Stimulated activated memory B cell treated with anti-CD40 and anti-IgM and Interleukin-4, amounts not matched to agents 10 μg/mL and 1 μg/mL and 100 μg/mL, for 72 hours (primary cell): Measurements from ENCODE around the gene TOMM22.
"Not testable (repeated sequence)": the region's sequence is repeated elsewhere in the genome, so short reads cannot be mapped to it uniquely, and the experiment has no call there.

ENCODE experiments used
- ATAC-seq: fragments of 150-1000 bp; cut with Tn5 transposase; 2 replicates; pipeline ENCODE4 v1.10.0; 2021
- H3K27ac Mint-ChIP-seq: one replicate; pipeline ENCODE4 v1.8.0; 2022; ENCODE audit warnings: mild to moderate bottlenecking, mixed read lengths
- H3K27me3 Mint-ChIP-seq: one replicate; pipeline ENCODE4 v1.8.0; 2022; ENCODE audit warnings: mixed read lengths
- H3K36me3 Mint-ChIP-seq: one replicate; pipeline ENCODE4 v1.8.0; 2022; ENCODE audit warnings: mixed read lengths
- H3K4me1 Mint-ChIP-seq: one replicate; pipeline ENCODE4 v1.8.0; 2022; ENCODE audit warnings: mixed read lengths
- H3K4me3 Mint-ChIP-seq: one replicate; pipeline ENCODE4 v1.8.0; 2022; ENCODE audit warnings: mild to moderate bottlenecking, moderate library complexity, mixed read lengths
- H3K9me3 Mint-ChIP-seq: one replicate; pipeline ENCODE4 v1.8.0; 2022; ENCODE audit warnings: mixed read lengths

TOMM22 gene

DNA sequence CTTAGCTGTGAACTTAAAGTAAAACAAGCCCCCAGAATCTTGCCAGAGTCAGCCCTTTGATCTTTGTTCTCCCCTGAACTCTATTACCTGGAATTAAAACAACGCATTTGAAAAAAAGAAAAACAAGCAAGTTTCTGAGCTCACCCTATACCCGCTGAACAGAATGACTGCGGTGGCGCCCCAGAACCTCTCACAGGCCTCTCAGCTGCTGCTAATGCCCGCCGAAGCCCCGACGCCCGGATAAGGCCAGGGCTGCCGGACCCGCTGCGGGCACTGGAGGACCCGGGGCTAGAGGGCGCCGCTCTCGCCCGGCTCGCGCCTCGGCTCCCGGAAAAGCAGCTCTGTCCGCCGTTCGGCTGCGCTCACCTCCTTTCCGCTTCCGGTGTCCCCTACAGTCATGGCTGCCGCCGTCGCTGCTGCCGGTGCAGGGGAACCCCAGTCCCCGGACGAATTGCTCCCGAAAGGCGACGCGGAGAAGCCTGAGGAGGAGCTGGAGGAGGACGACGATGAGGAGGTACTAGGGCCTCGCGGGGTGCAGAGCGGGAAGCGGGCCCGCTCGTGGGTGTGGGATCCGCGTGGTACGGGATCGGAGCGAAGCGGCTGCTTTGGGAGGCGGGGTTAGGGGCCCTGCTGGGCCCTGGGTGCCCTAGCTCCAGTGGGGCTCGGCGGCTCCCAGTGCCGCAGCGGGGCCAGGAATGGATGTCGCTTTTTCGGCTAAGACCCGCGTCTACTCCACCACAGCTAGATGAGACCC, at the start of gene TOMM22:
TOMM22 (plus strand) TSS at position 376 of the 754 bp plus-strand sequence; CDS start at position 398, 22 bp downstream.
- H3K36me3 Mint-ChIP-seq: peaks cover 17% of the 10 kb centered on the region
- H3K27me3 Mint-ChIP-seq: no peaks in the 10 kb centered on the region
- no peaks in the 10 kb centered on the region for H3K9me3 Mint-ChIP-seq
- peaks cover 23% of the 10 kb centered on the region for H3K4me1 Mint-ChIP-seq
- peak; percentile 99 for ATAC-seq
- H3K4me3 Mint-ChIP-seq: peak within 1 kb of the TSS; percentile 93
- H3K27ac Mint-ChIP-seq: peak within 1 kb of the TSS; percentile 91

- Mint-ChIP-seq H3K9me3 (no peaks in the 10 kb centered on the region), H3K4me1 (no peaks in the 10 kb centered on the region), H3K27ac (no peak overlapping the region), H3K27me3 (peaks cover 33% of the 10 kb centered on the region), H3K36me3 (no peaks in the 10 kb centered on the region), H3K4me3 (no peak overlapping the region)
- ATAC-seq: no peak
Measured at GRCh38 chr22:38632528-38632927, 49.2 kb upstream of the TOMM22 start.

- no peaks in the 10 kb centered on the region for H3K36me3 Mint-ChIP-seq
- ATAC-seq: no peak
- H3K4me3 Mint-ChIP-seq: no peak overlapping the region
- no peak overlapping the region for H3K27ac Mint-ChIP-seq
- H3K4me1 Mint-ChIP-seq: no peaks in the 10 kb centered on the region
- H3K9me3 Mint-ChIP-seq: no peaks in the 10 kb centered on the region
- H3K27me3 Mint-ChIP-seq: peaks cover 37% of the 10 kb centered on the region
Measured at GRCh38 chr22:38638216-38638615, 43.5 kb upstream of the TOMM22 start.

DNA sequence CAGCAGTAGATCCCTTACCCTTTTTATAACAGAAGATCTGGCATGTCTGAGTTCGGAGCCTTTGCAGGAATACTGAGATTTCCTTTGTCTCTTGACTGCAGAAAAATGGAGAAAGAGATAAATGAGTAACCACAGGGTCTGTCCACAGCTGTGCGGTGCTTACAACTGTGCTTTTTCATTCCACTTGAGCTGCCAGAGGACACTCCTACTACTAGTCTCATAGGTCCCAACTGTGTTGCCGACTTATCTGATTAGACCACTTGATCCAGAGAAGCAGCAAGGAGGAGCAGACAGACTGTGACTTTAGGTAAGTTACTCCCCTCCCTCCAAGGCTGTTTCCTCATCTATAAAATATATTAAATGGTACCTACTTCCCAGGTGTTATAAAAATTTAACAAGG, 43.0 kb upstream of the TOMM22 start:
- H3K36me3 Mint-ChIP-seq: no peaks in the 10 kb centered on the region
- peaks cover 37% of the 10 kb centered on the region for H3K27me3 Mint-ChIP-seq
- no peaks in the 10 kb centered on the region for H3K9me3 Mint-ChIP-seq
- no peak overlapping the region for H3K27ac Mint-ChIP-seq
- H3K4me3 Mint-ChIP-seq: no peak overlapping the region
- no peaks in the 10 kb centered on the region for H3K4me1 Mint-ChIP-seq
- no peak for ATAC-seq

GRCh38 chr22:38641476-38642040, 40.2 kb upstream of the TOMM22 start:
- Mint-ChIP-seq H3K27me3 (peaks cover 37% of the 10 kb centered on the region), H3K36me3 (no peaks in the 10 kb centered on the region), H3K4me3 (no peak overlapping the region), H3K27ac (no peak overlapping the region), H3K4me1 (no peaks in the 10 kb centered on the region), H3K9me3 (no peaks in the 10 kb centered on the region)
- no peak for ATAC-seq

GRCh38 chr22:38644245-38644644, 37.5 kb upstream of the TOMM22 start:
- not testable (repeated sequence) for H3K36me3 Mint-ChIP-seq, H3K4me3 Mint-ChIP-seq, H3K4me1 Mint-ChIP-seq, H3K9me3 Mint-ChIP-seq, H3K27ac Mint-ChIP-seq
- H3K27me3 Mint-ChIP-seq: peaks cover 44% of the 10 kb centered on the region
- ATAC-seq: peak; percentile 76

- H3K27me3 Mint-ChIP-seq: peaks cover 35% of the 10 kb centered on the region
- H3K9me3 Mint-ChIP-seq: no peaks in the 10 kb centered on the region
- no peak for ATAC-seq
- H3K4me1 Mint-ChIP-seq: no peaks in the 10 kb centered on the region
- H3K36me3 Mint-ChIP-seq: no peaks in the 10 kb centered on the region
- H3K27ac Mint-ChIP-seq: no peak overlapping the region
- no peak overlapping the region for H3K4me3 Mint-ChIP-seq
Measured at GRCh38 chr22:38645430-38645829, 36.3 kb upstream of the TOMM22 start.

- Mint-ChIP-seq H3K27me3 (peaks cover 9% of the 10 kb centered on the region), H3K27ac (no peak overlapping the region), H3K9me3 (no peaks in the 10 kb centered on the region), H3K4me1 (no peaks in the 10 kb centered on the region), H3K4me3 (no peak overlapping the region), H3K36me3 (no peaks in the 10 kb centered on the region)
- no peak for ATAC-seq
Measured at GRCh38 chr22:38649841-38650522, 31.8 kb upstream of the TOMM22 start.

GRCh38 chr22:38652859-38653258, 28.9 kb upstream of the TOMM22 start:
- Mint-ChIP-seq H3K36me3 (no peaks in the 10 kb centered on the region), H3K27ac (no peak overlapping the region), H3K4me1 (peaks cover 6% of the 10 kb centered on the region), H3K4me3 (no peak overlapping the region), H3K27me3 (peaks cover 6% of the 10 kb centered on the region), H3K9me3 (no peaks in the 10 kb centered on the region)
- ATAC-seq: no peak

- ATAC-seq: no peak
- Mint-ChIP-seq H3K9me3 (no peaks in the 10 kb centered on the region), H3K4me3 (no peak overlapping the region), H3K27ac (no peak overlapping the region), H3K27me3 (no peaks in the 10 kb centered on the region), H3K4me1 (peaks cover 6% of the 10 kb centered on the region), H3K36me3 (no peaks in the 10 kb centered on the region)
Measured at GRCh38 chr22:38653741-38654140, 28.0 kb upstream of the TOMM22 start.

- H3K36me3 Mint-ChIP-seq: no peaks in the 10 kb centered on the region
- H3K4me1 Mint-ChIP-seq: peaks cover 6% of the 10 kb centered on the region
- peak overlapping the region; percentile 96 for H3K27ac Mint-ChIP-seq
- H3K27me3 Mint-ChIP-seq: no peaks in the 10 kb centered on the region
- no peaks in the 10 kb centered on the region for H3K9me3 Mint-ChIP-seq
- H3K4me3 Mint-ChIP-seq: peak overlapping the region; percentile 90
- no peak for ATAC-seq
Measured at GRCh38 chr22:38655519-38656255, 26.1 kb upstream of the TOMM22 start.

DNA sequence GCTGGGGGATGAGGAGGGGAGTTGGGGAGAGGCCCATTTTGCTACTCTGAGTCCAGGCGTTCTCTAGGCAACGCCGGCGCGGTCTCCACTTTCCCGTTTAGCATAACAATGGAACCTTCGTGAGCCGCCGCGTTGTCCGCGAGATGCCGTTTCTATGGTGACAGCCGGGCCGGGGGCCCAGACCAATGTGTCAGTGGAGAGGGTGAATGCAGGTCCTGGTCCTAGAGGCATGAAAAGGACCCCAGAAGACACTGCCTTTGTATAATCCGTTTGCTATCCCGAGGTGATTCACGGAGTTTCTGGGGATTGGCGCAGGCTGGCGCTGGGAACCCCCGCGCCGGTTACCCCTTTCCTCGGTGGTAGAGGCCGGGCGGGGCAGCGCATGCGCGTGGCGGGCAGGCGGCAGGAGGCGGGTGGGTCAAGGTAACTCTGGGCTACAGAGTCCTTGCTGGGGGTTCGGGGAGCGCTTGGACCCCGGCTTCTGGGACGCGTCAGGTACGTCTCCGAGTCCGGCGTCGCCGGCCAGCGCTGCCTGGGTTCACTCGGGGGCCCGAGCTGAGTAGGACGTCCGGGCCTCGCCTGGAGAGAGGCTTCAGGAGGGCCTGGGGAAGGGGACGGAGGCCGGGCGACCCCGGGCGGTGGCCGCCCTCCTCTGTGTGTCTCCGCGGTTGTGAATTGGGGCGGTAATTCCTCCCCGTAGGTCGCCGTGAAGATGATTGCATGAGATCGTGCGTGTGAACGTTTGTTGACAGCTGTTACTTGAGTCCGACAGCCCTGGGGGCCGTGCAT, 25.3 kb upstream of the TOMM22 start, which contains the start of the genes CBY1 and FAM227A:
CBY1 (plus strand) TSS at position 383 of the 789 bp plus-strand sequence. CDS start 11,417 bp downstream, outside the sequence.
FAM227A (minus strand) TSS at position 137 of the 789 bp plus-strand sequence. CDS start 6,224 bp downstream, outside the sequence.
- H3K36me3 Mint-ChIP-seq: no peaks in the 10 kb centered on the region
- H3K27ac Mint-ChIP-seq: peak within 1 kb of the TSS; percentile 96
- H3K9me3 Mint-ChIP-seq: no peaks in the 10 kb centered on the region
- peaks cover 6% of the 10 kb centered on the region for H3K4me1 Mint-ChIP-seq
- ATAC-seq: peak; percentile 94
- H3K4me3 Mint-ChIP-seq: peak within 1 kb of the TSS; percentile 90
- no peaks in the 10 kb centered on the region for H3K27me3 Mint-ChIP-seq

DNA sequence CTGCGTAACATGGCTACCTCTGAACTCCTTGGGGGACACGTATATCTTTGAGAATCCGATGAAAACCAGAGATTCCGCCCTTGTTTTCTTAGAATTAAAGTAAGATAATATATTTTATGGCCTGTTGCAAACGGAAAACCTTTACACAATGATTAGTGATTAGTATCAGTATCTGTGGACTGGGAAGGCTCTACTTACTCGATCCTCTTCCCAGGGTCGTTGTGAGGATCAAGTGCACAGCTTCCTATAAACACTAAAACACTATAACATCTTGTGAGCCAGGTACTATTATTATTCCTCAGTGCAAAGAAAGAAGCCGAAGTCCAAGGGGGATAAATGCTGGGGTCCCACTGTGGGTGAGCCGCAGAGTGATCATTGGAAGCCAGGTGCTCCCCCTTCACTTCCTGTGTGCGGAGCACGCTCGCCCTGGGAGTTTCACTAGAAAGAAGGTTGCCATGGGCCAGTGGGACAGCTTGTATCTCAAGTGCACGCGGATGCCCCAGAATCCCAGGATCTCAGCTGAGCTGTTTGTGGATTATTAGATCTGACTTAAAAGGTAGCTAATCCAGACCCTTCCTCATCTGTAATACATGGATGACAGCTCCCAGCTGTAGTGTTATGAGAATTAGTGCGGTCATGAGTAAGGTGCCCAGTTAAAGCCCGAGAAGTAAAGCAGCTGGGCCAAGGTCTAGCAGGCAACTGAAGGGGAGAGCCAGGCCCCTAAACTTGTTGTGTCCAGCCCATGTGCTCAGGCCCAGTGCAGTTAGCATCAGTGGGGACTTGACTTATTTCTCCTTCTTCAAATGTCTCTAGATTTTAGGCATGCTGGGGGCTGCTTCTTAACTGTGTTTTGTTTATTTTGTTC, 24.5 kb upstream of the TOMM22 start:
- Mint-ChIP-seq H3K27ac (peak overlapping the region; percentile 96), H3K4me1 (peaks cover 6% of the 10 kb centered on the region), H3K9me3 (no peaks in the 10 kb centered on the region), H3K27me3 (no peaks in the 10 kb centered on the region), H3K36me3 (no peaks in the 10 kb centered on the region), H3K4me3 (peak overlapping the region; percentile 90)
- no peak for ATAC-seq

GRCh38 chr22:38674888-38675287, 6.9 kb upstream of the TOMM22 start:
- no peaks in the 10 kb centered on the region for H3K27me3 Mint-ChIP-seq
- H3K9me3 Mint-ChIP-seq: no peaks in the 10 kb centered on the region
- peaks cover 26% of the 10 kb centered on the region for H3K36me3 Mint-ChIP-seq
- H3K27ac Mint-ChIP-seq: no peak overlapping the region
- H3K4me1 Mint-ChIP-seq: no peaks in the 10 kb centered on the region
- no peak overlapping the region for H3K4me3 Mint-ChIP-seq
- no peak for ATAC-seq
